ENCODE data around the gene RIOK2. TPM values are rescaled to one million over a fixed set of nuclear protein-coding genes. Genes with fewer than 3 reads are reported as not detected.
"Not testable (repeated sequence)": the region's sequence is repeated elsewhere in the genome, so short reads cannot be mapped to it uniquely, and the experiment has no call there.

Gene RIOK2
- total RNA-seq, 2 donors from 2014 or later: 7.3 to 16.9 TPM

GRCh38 chr5:97141031-97141430 lies 42.0 kb downstream of the RIOK2 start:
- ATAC-seq (no peak), DNase-seq (no peak)
- no peaks in the 10 kb centered on the region for H3K36me3 ChIP-seq (replicated peaks in 1 of 2; ENCODE audit: insufficient read depth in 1 of 2, low read depth in 2 of 2)
- 48 to 52% methylated on average over 4 of the region's 4 CpGs for WGBS, 2 donors
- no peak overlapping the region for H3K4me3 ChIP-seq
- intact Hi-C loops (cut with DNase I): no loop called here
- no peaks in the 10 kb centered on the region for H3K4me1 ChIP-seq
- TF ChIP-seq POLR2A (IDR thresholded peaks at IDR 0.05): no peak
- no peak for TF ChIP-seq CTCF (IDR thresholded peaks at IDR 0.05)
- H3K9me3 ChIP-seq: no peaks in the 10 kb centered on the region
- no peak overlapping the region for H3K27ac ChIP-seq
- H3K27me3 ChIP-seq: no peaks in the 10 kb centered on the region

- ATAC-seq; intact Hi-C loops (cut with DNase I); H3K27ac ChIP-seq; H3K27me3 ChIP-seq; H3K4me1 ChIP-seq; H3K36me3 ChIP-seq (replicated peaks in 1 of 2; ENCODE audit: insufficient read depth in 1 of 2, low read depth in 2 of 2); H3K4me3 ChIP-seq; H3K9me3 ChIP-seq: not testable (repeated sequence)
- peak in 1 of 4 donors; percentile 25 for DNase-seq
- WGBS, 2 donors: 8 to 33% methylated on average over 1 of the region's 1 CpG
Observed at GRCh38 chr5:97140250-97140649, 42.8 kb downstream of the RIOK2 start.

DNA sequence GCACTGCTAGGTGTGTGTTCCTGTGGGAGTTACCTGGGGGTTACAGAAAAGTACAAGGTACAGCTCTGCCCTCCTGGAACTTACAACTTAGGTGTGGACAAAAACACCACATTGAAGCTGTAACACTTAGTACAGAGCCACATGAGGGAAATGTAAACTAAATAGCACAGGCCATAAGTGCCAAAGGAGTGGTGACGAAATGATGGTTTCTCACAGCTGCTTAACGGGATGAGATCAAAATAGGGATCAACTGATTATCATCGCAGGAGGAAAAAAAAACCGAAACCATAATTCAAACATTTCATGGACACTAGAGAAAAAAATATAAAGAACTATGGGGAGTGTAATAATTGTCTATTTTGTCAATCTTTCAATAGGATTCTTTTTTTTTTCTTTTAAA lies 46.6 kb downstream of the RIOK2 start:
- TF ChIP-seq POLR2A (IDR thresholded peaks at IDR 0.05): no peak
- TF ChIP-seq CTCF (IDR thresholded peaks at IDR 0.05): no peak
- 72 to 81% methylated on average over 4 of the region's 4 CpGs for WGBS, 2 donors
- ATAC-seq: no peak
- no peaks in the 10 kb centered on the region for H3K4me1 ChIP-seq
- no peaks in the 10 kb centered on the region for H3K9me3 ChIP-seq
- H3K27me3 ChIP-seq: no peaks in the 10 kb centered on the region
- no peak overlapping the region for H3K27ac ChIP-seq
- DNase-seq: no peak
- H3K36me3 ChIP-seq (replicated peaks in 1 of 2; ENCODE audit: insufficient read depth in 1 of 2, low read depth in 2 of 2): no peaks in the 10 kb centered on the region
- no peak overlapping the region for H3K4me3 ChIP-seq
- intact Hi-C loops (cut with DNase I): no loop called here

- Histone ChIP-seq H3K9me3 (no peaks in the 10 kb centered on the region), H3K4me3 (no peak overlapping the region), H3K4me1 (no peaks in the 10 kb centered on the region), H3K36me3 (replicated peaks in 1 of 2; ENCODE audit: insufficient read depth in 1 of 2, low read depth in 2 of 2) (no peaks in the 10 kb centered on the region), H3K27me3 (no peaks in the 10 kb centered on the region), H3K27ac (no peak overlapping the region)
- DNase-seq (no peak), ATAC-seq (no peak)
- WGBS, 2 donors: 78 to 84% methylated on average over 4 of the region's 4 CpGs
- intact Hi-C loops (cut with DNase I): no loop called here
- TF ChIP-seq POLR2A (IDR thresholded peaks at IDR 0.05): no peak
- TF ChIP-seq CTCF (IDR thresholded peaks at IDR 0.05): no peak
Observed at GRCh38 chr5:97135868-97136267, 47.2 kb downstream of the RIOK2 start.

- Histone ChIP-seq H3K27me3 (no peaks in the 10 kb centered on the region), H3K27ac (no peak overlapping the region), H3K36me3 (replicated peaks in 1 of 2; ENCODE audit: insufficient read depth in 1 of 2, low read depth in 2 of 2) (no peaks in the 10 kb centered on the region), H3K9me3 (no peaks in the 10 kb centered on the region), H3K4me3 (no peak overlapping the region), H3K4me1 (no peaks in the 10 kb centered on the region)
- DNase-seq (no peak), ATAC-seq (no peak)
- no peak for TF ChIP-seq POLR2A (IDR thresholded peaks at IDR 0.05)
- no peak for TF ChIP-seq CTCF (IDR thresholded peaks at IDR 0.05)
- intact Hi-C loops (cut with DNase I): no loop called here
- 62 to 76% methylated on average over 3 of the region's 3 CpGs for WGBS, 2 donors
Observed at GRCh38 chr5:97134634-97135033, 48.4 kb downstream of the RIOK2 start.

Measured in body of pancreas (tissue), 4 donors.